GM21576 (cell line): ENCODE data around the gene ZBTB17.
"Not testable (repeated sequence)": the region's sequence is repeated elsewhere in the genome, so short reads cannot be mapped to it uniquely, and the experiment has no call there.

Source experiments
- ATAC-seq: cut with Tn5 transposase; IDR thresholded peaks from one replicate; pipeline ENCODE4 v1.9.1; 2021; ENCODE audit warnings: mild to moderate bottlenecking, moderate library complexity; ENCODE audit not compliant: unreplicated experiment

Gene ZBTB17

DNA sequence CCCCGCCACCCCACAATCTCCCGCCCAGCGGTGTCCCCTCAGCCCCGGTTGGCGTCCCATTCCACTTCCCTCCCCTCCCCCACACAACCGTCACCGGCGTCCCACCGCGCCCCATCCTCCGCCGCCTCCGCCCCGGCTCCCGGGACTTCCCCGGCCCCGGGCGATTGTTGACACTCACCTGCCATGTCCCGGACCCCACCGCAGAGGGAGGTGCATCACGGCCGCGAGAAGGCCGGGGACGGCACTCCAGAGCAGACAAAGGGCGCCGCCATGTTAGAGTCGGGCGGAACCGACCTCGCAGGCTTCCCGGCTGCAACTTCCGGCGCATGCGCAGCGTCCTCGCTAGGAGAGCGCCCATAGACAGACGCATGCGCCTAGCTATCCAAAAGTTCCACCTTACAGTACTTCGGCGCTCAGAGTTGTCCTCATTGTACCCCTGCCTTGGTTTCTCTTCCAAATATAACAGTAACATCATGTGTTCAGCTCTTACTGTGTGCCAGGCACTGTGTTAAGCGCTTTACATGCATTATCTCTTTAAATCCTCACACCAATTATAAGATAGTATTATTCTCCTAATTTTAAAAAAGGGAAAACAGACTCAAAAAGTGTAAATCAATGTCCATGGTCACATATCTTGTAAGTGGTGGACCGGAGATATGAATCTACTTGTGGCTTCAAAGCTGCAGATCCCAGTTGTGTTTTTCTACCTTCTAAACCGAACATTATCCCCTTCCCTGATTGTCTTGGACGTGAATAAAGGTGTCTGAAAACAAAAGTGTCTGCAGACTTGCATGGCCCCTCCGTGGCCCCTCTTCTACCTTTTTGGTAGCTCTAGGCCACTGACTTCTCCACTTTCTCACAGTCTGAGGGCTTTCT, at the start of gene ZBTB17:
TSS of gene ZBTB17 (minus strand) at position 297 of the 876 bp plus-strand sequence. CDS start 27,606 bp downstream, outside the sequence.
- ATAC-seq = peak; percentile 74

DNA sequence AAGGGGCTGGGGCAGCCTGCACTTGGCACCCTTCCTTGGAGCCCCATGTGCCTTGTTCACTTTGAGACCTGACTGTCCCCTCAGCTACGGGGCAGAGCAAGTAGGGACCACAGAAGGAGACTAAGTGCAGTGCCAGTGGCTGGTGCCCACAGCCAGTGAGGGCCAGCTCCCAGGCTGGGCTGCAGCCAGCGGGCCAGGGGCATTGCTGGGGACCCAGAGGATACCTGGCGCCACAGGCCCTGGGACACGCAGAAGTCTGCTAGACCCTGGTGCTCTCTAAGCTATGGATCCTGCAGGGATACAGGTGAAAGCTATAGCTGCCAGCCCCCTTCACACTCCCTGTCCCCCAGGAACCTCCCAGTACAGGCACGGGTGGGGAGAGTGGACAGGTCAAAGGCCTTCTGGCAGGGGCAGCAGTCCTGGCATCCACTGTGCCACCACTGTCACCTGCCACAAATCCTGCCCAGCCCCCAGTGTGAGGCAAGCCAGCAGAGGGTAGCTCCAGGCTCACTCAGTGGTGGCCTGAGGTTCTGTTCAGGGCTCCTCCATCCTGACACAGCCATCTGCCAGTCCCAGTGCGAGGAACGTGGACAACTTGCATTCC, 47.3 kb upstream of the ZBTB17 start:
- no peak for ATAC-seq

DNA sequence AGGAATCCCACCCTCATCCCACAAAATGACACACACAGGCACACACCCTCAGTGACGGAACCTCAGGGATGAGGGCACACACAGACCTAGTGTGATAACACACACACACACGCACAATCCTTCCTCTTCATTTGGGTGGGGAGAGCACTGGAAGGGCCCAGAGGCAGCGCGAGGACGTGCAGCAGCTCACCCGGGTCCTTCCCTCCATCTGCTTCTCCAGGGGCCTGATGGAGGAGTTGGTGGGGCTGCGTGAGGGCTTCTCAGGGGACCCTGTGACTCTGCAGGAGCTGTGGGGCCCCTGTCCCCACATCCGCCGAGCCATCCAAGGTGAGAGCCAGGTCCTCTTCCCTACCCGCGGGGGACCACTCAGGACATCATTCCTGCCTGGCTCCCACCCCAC, 46.5 kb upstream of the ZBTB17 start:
- ATAC-seq = no peak

DNA sequence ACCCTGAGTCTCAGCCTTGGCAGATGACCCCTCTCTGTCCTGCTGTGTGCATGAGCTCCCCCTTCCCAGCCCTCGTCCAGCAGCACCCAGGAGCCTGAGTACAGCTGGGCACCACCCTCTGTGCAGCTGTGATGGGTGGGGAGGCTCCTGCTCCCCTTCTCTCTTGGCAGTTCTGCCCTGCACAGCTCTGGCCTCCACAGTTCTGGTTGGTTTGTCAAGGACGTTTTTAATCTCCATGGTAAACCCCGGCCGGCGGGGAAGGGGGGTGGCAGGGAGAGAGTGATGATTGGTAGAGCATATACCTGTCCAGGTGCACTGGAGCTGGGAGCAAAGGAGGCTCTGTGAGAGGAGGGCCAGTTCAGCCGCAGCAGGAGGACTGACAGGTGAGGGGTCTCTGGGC, 45.8 kb upstream of the ZBTB17 start, which contains the start of gene CLCNKA:
TSS of gene CLCNKA (plus strand) at position 356 of the 400 bp plus-strand sequence. CDS start 584 bp downstream, outside the sequence.
- ATAC-seq = no peak

DNA sequence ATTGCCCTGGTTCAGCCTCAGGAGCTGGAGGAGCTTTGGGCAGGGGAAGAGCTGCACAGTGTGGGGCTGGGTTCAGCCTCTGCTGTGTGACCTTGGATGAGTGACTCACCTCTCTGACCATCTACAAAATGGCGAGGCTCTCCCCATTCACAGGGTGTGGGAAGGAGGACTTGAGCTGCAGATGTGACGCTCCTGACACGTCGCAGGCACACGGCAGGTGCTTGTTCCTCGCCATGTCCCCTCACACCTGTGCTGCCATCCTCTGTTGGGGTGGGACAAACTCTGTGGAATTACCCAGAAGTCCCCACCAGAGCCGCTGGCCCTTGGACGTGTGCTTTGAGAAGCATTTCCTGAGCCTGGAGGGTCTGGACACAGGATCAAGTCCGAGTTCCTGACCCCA, 45.0 kb upstream of the ZBTB17 start:
- ATAC-seq = not testable (repeated sequence)

DNA sequence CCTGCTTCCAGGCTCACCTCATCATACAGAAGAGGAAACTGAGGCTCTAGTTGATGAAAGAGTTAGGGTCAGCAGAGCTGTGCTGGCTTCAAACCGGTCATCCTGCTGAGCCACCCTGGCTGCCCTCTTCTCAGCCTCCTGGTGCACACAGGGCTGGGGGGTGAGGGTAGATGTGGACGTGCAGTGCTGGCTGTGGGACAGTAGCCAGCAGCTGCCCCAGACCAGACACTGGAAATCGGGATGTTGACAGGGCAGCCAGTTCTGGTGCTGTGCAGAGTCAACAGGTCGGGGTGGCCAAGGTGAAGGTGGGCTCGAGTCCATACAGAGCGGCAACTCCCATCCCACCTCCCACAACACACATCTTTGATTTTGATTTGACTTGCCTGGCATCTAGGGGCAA, 44.4 kb upstream of the ZBTB17 start:
- ATAC-seq = no peak

DNA sequence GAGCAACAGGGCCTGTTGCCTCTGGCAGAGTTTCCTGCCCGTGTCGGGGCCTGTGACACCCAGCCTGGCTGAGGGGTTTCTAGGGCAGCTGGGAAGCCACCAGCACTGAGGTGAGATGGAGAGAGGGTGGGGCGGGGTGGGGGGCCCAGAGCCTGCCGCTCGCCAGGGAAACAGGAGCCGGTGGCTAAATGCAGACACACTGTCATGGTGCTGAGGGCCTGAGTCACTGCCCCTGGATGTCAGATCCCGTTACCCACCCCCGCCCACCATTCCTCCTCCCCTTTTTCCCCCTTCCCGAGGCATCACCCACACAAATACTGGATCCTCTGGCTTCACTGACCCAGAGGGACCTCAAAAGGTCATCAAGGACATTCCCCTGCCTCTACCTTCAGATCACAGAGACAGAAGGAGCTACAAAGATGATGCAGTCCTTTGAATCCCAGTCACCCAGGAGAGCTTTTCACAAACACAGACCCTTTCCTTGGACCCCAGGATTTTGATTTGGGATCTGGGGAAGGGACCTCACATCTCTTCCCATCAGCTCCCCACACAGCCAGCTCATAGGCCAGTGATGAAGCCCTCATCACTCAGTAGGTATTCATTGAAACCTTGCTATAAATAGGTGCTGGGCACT, 43.9 kb upstream of the ZBTB17 start:
- ATAC-seq = no peak

DNA sequence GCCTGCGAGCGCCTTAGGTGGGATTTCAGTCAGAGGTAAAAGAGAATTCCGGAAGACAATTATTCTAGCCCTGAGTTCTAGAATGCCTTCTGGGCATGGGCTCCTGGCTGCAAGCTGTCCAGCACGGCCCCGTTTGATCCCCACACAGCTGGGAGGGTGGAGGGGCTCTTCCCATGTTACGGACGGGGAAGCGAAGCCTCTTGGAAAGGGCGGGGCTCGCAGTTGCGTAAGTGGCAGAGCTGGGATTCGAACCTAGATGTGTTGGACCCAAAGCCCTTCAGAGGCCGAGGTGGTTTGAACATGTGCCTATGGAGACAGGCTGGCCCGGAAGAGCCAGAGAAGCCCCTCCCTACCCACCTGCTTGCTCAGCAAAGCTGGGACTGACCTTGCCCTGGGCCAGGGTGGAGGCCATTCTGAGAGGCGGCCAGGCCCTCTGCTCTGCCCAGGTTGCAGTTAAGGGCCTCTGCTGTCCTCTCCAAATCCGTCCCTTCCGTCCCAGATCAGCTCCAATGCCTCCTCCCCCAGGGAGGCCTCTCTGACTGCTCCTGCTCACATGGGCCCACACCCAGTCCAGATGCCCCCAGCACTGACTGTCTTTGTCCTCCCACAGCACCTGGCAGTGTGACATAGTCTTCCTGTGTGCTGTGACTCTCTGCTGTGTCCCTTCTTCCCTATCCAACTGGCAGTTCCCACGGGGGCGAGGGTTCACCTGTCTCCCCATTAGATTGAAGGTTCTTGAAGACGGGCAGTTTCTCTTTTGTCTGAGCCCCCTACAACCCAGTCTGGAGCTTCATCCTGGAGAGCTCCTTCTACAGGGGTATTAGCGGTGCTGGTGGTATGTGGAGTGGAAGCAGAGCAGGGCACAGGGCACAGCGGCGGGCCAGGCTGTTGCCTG, 43.1 kb upstream of the ZBTB17 start:
- ATAC-seq = no peak

DNA sequence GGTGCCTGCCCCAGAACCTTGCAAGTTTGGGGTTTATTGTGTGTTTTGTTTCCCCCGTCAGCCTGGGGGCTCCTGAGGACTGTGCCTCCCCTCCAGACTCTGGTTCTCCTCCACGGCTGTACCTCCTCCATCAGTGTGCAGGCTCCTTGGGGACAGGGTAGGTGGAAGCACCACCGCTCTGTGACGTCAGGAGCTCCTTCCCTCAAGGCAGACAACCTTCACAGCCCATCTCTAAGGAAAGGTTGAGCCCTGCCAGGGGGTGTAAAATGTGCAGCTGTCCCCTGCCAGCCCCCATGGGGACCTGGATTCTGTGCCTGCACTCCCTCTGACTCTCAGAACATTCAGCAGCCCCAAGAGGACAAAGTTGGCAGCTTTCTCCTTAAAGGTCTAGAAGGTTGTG, 42.4 kb upstream of the ZBTB17 start:
- no peak for ATAC-seq

DNA sequence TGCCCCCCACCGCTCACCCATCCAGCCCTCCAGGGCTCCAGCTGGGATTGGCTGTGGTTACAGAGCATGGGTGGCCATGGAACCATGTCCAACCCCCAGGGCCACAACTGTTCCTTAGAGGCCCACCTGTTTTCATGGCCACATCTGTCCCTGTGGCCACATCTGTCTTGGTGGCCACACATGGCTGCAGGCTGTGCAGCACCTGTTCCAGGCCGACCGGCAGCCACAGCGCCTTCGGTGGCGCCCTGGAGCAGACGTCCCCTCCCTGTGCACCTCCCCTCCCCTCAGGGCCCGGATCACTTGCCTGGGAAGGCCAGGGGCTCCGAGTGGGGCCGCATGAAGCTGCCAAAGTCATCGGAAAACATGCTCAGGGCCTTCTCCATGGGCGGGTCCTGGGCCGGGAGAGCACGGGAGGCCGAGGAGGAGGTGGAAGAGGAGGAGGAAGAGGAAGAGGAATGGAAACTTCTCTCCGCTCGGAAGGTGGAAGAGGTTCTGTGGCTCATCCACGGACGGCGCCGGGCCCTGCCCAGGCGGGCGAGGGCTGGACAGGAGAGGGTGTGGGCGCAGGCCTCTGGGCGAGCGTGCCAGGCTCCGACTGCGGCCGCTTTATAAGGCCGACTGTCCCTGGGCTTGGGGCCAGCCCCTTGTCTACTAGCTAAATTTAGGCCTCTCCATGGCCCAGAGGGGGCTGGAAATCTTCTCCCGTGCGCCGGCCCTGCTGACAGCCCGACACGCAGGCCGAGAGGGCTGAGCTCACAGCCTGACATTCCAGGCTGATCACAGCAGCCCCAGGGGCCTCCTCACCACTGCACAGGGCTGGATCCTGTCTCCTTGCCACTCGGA, 41.8 kb upstream of the ZBTB17 start, which contains the start of gene HSPB7:
TSS of gene HSPB7 (minus strand) at position 583 of the 843 bp plus-strand sequence. CDS start at position 503, 80 bp downstream.
- no peak for ATAC-seq

DNA sequence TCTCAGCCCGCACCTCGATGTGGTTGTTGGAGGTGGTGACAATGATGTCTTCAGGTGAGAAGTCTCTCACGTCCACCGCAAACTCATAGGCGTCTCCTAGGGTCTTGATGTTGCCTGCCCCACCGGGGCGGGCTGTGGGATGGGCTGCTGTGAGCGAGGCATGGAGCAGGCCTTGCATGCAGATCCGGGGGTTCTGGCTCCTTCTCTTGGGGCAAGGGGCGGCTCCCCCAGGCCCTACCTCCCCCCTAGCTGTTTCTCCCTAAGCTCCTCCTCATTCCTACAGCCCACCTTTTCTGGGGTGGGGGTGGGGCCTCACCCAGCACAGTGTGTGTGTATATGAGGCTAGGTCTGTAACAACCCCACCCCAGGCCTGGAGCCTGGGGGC, 41.2 kb upstream of the ZBTB17 start:
- no peak for ATAC-seq

DNA sequence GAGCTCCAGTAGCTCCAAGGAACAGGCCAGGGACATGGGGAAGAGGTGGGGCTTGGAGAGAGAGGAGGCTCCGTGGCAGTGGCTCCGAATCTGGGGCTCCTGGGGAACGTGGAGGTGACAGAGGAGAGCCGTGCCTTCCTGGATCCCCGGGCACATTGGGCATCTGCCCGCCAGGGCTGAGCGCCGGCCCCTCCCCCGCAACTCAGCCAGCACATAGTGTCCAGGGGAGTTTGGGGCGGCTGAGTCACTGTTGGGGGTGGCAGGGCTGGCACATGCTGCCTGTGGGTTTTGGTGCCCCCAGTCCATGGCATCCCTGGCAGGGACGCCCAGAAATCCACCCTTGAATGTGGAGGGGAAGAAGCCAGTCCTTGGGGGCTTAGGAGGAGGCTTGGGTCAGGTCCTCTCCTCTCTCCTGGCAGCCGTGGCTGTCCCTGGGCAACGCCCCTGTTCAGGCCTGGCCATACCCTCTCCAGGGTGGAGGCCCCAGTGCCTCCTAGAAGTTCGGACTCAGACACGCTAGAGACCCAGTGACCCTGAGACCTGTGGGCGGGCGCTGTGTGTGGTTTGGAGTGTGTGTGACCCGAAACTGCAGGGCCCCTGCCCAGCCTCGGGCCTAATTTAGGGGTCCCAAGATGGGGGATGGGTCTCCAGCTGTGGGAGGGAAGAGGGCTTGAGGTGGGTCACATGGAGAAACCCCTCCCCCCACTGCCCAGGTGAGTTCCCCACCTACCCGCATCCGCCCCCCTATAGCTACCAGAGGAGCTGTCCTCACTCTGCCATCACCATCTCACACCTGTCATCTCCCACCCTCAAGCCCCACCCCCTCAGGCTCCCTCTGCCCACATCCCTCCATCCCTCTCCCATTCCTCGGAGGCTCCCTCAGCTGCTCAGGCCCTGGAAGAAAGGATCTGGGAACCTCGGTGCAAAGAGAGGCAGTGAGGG, 40.3 kb upstream of the ZBTB17 start:
- ATAC-seq = no peak

DNA sequence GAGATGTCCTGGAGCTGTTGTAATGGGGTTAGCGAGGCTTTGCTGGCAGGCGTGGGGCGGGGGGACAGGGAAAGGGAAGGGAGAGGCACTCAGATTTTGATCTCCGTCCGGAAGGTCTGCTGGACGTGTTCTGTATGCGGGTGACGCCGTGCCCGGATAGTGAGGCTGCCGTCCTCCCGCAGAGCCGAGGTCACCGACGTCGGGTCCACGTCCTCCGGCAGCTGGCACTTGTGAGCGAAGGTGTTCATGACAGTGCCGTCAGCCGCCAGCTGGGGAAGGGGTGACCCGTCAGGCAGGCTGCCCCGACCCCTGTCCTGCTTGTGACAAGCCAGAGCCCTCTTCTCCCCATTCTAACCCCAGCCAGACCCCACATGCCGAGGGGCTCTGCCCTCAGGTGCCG, 39.6 kb upstream of the ZBTB17 start:
- ATAC-seq = no peak

DNA sequence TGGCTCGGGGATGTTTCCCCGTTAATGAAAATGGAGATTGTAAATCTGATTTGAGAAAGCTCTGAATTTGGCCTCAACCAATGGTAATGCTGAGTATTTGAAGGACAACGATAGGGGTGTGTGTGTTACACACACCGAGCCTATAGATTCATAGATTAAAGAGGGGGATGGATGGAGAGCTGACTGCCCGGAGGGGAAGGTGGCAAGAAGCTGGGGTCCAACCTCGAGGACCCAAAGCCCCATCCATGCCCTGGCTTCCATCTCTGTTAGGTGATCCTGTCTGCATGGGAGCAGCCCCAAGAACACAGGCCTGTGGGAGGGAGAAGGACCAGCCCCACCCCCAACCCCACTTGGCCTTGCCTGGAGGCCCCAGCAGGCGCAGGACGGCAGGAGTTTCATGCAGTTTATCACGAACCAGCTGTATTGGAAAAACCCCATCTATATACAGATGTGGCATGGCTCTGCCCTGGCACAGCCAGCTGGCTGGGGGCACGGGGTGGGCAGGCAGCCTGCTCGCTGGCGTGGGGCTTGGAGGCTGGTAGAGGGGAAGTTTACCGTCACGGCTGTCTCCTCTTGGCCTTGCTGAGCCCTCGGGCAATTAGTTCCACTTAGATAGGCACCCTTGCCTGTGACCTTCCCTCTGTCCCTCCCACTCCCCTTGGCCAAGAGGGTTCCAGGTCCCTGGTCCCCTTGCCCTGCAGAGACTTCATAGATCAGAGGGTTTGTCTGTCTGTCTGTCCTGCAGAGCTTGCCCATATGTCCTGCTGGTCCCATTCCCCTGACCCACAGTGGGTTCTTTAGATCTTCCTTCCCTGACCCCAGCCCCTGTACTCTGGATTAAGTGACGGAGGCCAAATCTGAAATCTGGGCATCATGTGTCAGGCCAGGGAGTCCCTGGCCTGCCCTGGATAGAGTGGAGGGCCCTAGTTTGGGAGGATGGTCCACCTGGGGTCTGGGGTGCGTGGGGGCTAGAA, 38.9 kb upstream of the ZBTB17 start:
- ATAC-seq = no peak

DNA sequence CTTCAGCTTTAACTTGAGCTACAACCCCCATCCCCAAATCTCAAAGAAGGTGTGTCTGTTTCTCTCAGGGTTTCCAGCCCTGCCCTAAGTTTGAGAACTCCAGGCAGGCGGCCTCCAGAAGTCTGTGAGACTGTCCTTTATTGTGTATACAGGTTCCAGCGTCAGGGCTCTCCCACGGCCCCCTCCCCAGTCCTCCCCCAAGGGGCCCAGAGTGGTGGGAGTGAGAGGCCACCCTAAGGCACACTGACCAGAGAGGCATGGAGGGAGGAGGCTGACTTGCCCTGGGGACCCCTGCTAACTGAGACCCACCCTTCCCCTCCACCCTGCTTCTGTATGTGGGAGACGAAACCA, 38.0 kb upstream of the ZBTB17 start:
- ATAC-seq = no peak

DNA sequence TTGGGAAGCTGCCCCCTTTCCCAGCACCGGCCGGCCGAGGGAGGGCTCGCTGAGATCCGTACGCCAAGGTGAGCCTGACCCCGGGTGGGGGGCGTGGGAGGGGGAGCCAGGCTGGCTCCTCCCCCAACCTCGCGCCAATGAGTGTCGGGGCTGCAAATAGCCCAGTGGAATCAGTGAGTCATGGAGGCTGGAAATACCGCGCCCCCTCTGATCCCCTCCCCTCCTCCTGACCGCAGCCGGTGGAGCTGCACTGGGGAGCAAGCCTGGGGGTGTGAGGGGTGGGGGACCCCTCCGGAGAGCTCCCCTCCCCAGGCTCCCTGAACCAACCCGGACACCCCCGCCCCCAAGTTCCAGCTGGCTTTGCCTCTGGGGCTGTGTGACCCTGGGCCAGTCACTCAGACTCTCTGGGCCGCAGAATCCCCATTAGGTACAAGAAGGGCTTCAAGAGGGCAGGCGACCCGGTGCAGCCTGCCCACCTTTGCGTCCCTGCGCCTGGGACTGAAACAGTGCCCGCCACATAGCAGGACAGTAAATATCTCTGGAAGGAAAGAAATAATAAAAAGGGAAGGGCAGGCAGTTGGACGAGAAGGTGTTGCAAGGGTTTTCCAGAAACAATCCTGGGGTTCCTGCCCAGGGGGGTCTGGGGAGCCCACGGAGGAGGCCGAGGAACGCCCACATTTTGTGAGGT, 37.5 kb upstream of the ZBTB17 start:
- no peak for ATAC-seq

DNA sequence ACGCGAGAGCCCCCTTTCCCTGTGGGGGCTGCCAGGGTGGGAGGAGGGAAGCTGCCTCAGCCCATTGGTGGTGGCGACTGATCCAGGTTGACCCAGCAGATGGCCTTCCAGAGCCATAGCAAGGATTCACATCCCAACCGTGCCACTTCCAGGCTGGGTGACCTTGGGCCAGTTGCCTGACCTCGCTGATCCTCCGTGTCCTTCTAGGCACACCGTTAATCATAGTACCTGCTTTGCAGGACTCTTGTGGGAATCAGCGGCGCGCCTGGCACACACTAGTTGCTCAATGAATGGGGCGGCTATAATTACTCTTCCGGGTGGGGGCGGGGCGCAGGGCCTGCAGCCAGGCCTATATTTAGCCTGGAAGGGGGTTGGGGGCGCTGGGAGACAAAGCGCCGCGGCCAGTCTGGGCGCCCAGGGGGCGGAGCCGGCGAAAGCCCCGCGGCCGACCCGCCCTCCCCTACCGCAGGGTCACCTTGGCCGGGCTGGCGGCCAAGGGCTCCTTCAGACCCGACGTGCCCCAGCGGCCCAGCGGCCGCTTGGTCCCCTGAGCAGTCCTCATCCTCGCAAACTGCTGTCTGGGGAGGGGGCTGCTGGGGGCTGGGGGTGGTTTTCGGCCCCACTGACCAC, 36.8 kb upstream of the ZBTB17 start:
- no peak for ATAC-seq
